Naive thymus-derived CD4-positive, alpha-beta T cell (primary cell): Measurements from ENCODE around the gene EOLA2. TPM values are rescaled to one million over a fixed set of nuclear protein-coding genes. Genes with fewer than 3 reads are reported as not detected.

ENCODE experiments used
- ATAC-seq: fragments of 150-1000 bp; cut with Tn5 transposase; 2 replicates; pipeline ENCODE4 v1.10.0; 2021; ENCODE audit warnings: mild to moderate bottlenecking, moderate library complexity
- CTCF ChIA-PET: fragments of 350-600 bp; sonication (Branson Sonifier 250); formaldehyde crosslinking; loops from one replicate; lab custom pipeline; 2021; ENCODE audit warnings: antibody characterized with exemption; lab: Charles Lee
- POLR2A ChIA-PET: fragments of 350-600 bp; sonication (Branson Sonifier 250); formaldehyde crosslinking; loops from one replicate; lab custom pipeline; 2021; ENCODE audit warnings: antibody characterized with exemption, inconsistent platforms; lab: Charles Lee
- DNase-seq, 9 donors: peaks; one replicate each; pipeline versions ENCODE4 v3.0.0 to v3.0.0-alpha.2; 2020 to 2022; ENCODE audit warnings: mixed read lengths in 1 of 9
- H3K27ac ChIP-seq: one replicate; pipeline ENCODE4 v1.7.0; 2013; ENCODE audit warnings: mild to moderate bottlenecking, low read depth, low read length, moderate library complexity
- H3K27me3 ChIP-seq, 2 donors: one replicate each; pipeline ENCODE4 v1.7.0; 2013; ENCODE audit warnings: low read length in 2 of 2, mild to moderate bottlenecking in 2 of 2, moderate library complexity in 2 of 2; ENCODE audit not compliant: control insufficient read depth in 2 of 2, insufficient read depth in 2 of 2
- H3K36me3 ChIP-seq, 3 experiments: 1 replicate in 2 of 3; 2 replicates in 1 of 3; pipeline ENCODE4 v1.7.0; 2013; ENCODE audit warnings: low read length in 3 of 3, mild to moderate bottlenecking in 3 of 3, moderate library complexity in 1 of 3; ENCODE audit not compliant: insufficient read depth in 3 of 3, control insufficient read depth in 2 of 3
- H3K4me1 ChIP-seq, 2 donors: one replicate each; pipeline ENCODE4 v1.7.0; 2013; ENCODE audit warnings: low read length in 2 of 2, mild to moderate bottlenecking in 2 of 2, moderate library complexity in 1 of 2; ENCODE audit not compliant: control insufficient read depth in 2 of 2, insufficient read depth in 2 of 2
- H3K4me3 ChIP-seq: 2 replicates; pipeline ENCODE4 v1.7.0; 2013; ENCODE audit warnings: mild to moderate bottlenecking, low read length
- H3K9me3 ChIP-seq, 3 experiments: 1 replicate in 2 of 3; 2 replicates in 1 of 3; pipeline ENCODE4 v1.7.0; 2013; ENCODE audit warnings: low read length in 3 of 3; ENCODE audit not compliant: control insufficient read depth in 2 of 3
- H3K27ac Mint-ChIP-seq, 9 donors: one replicate each; pipeline ENCODE4 v1.8.0; 2020 to 2022; ENCODE audit warnings: mixed read lengths in 9 of 9, mild to moderate bottlenecking in 8 of 9, moderate library complexity in 5 of 9, inconsistent platforms in 2 of 9
- H3K27me3 Mint-ChIP-seq, 5 donors: one replicate each; pipeline ENCODE4 v1.8.0; 2021 to 2022; ENCODE audit warnings: mixed read lengths in 5 of 5, mild to moderate bottlenecking in 1 of 5
- H3K36me3 Mint-ChIP-seq, 5 donors: one replicate each; pipeline ENCODE4 v1.8.0; 2020 to 2022; ENCODE audit warnings: mixed read lengths in 5 of 5, mild to moderate bottlenecking in 3 of 5, inconsistent platforms in 1 of 5
- H3K4me1 Mint-ChIP-seq, 7 donors: one replicate each; pipeline ENCODE4 v1.8.0; 2020 to 2022; ENCODE audit warnings: mixed read lengths in 7 of 7, mild to moderate bottlenecking in 3 of 7, inconsistent platforms in 1 of 7
- H3K4me3 Mint-ChIP-seq, 10 donors: one replicate each; pipeline ENCODE4 v1.8.0; 2020 to 2022; ENCODE audit warnings: mild to moderate bottlenecking in 10 of 10, mixed read lengths in 10 of 10, moderate library complexity in 6 of 10, inconsistent platforms in 2 of 10
- H3K9me3 Mint-ChIP-seq, 11 donors: one replicate each; pipeline ENCODE4 v1.8.0; 2020 to 2022; ENCODE audit warnings: mixed read lengths in 11 of 11, mild to moderate bottlenecking in 4 of 11, inconsistent platforms in 1 of 11, moderate library complexity in 1 of 11
- intact Hi-C, 2 donors: fragments of 100-400 bp; cut with micrococcal nuclease; formaldehyde crosslinking; loops; one replicate each; pipeline ENCODE4 v1.15.1; 2023
- polyA plus RNA-seq, 2 donors: library from polyadenylated mRNA; unstranded; fragments of 300-500 nt; fragmentation: Illumina TruSeq; gene quantifications; one replicate each; pipeline ENCODE4 v1.2.3, GENCODE V29; 2021
- total RNA-seq, 6 experiments: library from RNA in 5 of 6; stranded (reverse) in 5 of 6; gene quantifications; 1 replicate in 5 of 6; 2 replicates in 1 of 6; pipeline ENCODE4 v1.2.3 and lab custom pipeline; 2021 to 2026

Gene EOLA2
- total RNA-seq (10 to 100 TPM; 43.1 to 59.1 (median 45.4) TPM), polyA plus RNA-seq (10 to 100 TPM; 23.3 to 45.3 TPM), total RNA-seq (lab: John Stamatoyannopoulos, UW) (49.4 reads per million, percentile 71 among the genes with 10 or more reads in this experiment)

DNA sequence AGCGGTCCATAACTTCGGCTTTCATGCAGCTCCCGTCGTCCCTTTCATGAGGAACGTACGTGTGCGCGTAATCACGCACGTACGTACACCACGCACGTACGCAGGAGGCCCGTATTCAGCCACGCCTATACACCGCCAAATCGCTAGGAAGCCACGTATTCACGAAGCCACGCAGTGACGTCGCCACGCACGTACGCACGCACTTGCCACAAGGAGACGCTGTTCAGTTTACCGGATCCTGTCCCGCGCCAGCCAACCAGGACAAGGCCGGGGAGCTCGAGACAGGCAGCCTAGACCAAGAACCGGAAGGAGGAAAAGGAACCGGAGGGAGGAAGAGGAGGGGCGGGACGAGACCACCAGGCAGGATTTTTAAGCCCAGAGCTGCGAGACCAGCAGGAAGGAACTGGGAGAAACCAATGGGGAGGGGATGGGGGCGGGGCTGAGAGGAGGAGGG, at the start of gene EOLA2:
TSS of gene EOLA2 (minus strand) at position 65 of the 454 bp plus-strand sequence. CDS start 4,617 bp downstream, outside the sequence.
- Mint-ChIP-seq H3K27me3 (no peaks in the 10 kb centered on the region), H3K4me1 (peaks cover 0 to 7% (median 0%) of the 10 kb centered on the region in 7 donors), H3K4me3 (peak within 1 kb of the TSS; percentile 81 to 98 (median 92)), H3K9me3 (peaks cover 0 to 1% (median 0%) of the 10 kb centered on the region in 11 donors), H3K36me3 (peaks cover 0 to 6% (median 0%) of the 10 kb centered on the region in 5 donors), H3K27ac (peak within 1 kb of the TSS; percentile 92 to 99 (median 99))
- H3K4me3 ChIP-seq: peak within 1 kb of the TSS; percentile 57
- DNase-seq (peak; percentile 67 to 96 (median 92)), ATAC-seq (peak; percentile 67)
- no peaks in the 10 kb centered on the region for H3K9me3 ChIP-seq
- no peaks in the 10 kb centered on the region for H3K27me3 ChIP-seq
- ChIA-PET CTCF (interaction anchor here (1.2 to 2.3 kb wide), 3 partner anchors 10 to 755 kb away, joined by 3 to 15 read pairs (median 5); partner anchors contain the start of genes EOLA1 and MTMR1), POLR2A (interaction anchor here (0.7 to 3.4 kb wide), 7 partner anchors 26 to 754 kb away, joined by 3 to 35 read pairs (median 3); partner anchors contain the start of genes EOLA1, IDS and MAMLD1)
- H3K27ac ChIP-seq: peak within 1 kb of the TSS; percentile 90
- H3K4me1 ChIP-seq: peaks cover 5% of the 10 kb centered on the region in 2 donors
- intact Hi-C loops: loop anchor here in 1 of 2 donors (10.0 kb wide), 5 partner anchors 304 to 756 kb away; partner anchors contain the start of genes IDS, MAMLD1, MTM1 and MTMR1
- peaks cover 0 to 10% (median 0%) of the 10 kb centered on the region in 3 experiments for H3K36me3 ChIP-seq

DNA sequence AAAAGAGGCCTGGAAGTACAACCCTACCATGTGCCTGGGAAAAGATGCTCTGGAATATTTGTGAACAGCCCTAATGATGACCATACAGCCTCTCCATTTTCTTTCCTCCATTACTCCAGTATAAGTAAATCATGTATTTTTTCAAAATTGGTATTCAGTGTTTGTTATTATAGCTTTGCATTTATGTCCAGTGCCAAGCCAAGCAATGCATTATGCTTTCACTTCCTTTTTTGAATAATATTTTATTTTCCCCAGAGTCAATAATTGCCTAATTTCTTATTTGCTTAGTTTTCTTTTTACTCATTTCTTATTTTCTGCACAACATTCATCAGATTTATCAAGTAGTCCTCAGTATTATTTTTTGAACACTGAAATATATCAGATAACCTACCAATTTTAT, 49.3 kb upstream of the EOLA2 start:
- ATAC-seq (no peak), DNase-seq (no peak)
- no peaks in the 10 kb centered on the region for H3K9me3 ChIP-seq
- Mint-ChIP-seq H3K4me3 (no peak overlapping the region), H3K27ac (no peak overlapping the region), H3K27me3 (no peaks in the 10 kb centered on the region), H3K36me3 (peaks cover 0 to 3% (median under 1%) of the 10 kb centered on the region in 5 donors), H3K4me1 (peaks cover 0 to 3% (median 0%) of the 10 kb centered on the region in 7 donors), H3K9me3 (no peaks in the 10 kb centered on the region)
- no peak overlapping the region for H3K27ac ChIP-seq
- POLR2A ChIA-PET: interaction anchor here (0.6 kb wide), 1 partner anchor 465 kb away, joined by 3 read pairs; no protein-coding TSS in a partner anchor
- no peaks in the 10 kb centered on the region for H3K27me3 ChIP-seq
- no peak overlapping the region for H3K4me3 ChIP-seq
- CTCF ChIA-PET: no interaction called here
- intact Hi-C loops: no loop called here
- no peaks in the 10 kb centered on the region for H3K4me1 ChIP-seq
- peaks cover 0 to 2% (median 0%) of the 10 kb centered on the region in 3 experiments for H3K36me3 ChIP-seq

DNA sequence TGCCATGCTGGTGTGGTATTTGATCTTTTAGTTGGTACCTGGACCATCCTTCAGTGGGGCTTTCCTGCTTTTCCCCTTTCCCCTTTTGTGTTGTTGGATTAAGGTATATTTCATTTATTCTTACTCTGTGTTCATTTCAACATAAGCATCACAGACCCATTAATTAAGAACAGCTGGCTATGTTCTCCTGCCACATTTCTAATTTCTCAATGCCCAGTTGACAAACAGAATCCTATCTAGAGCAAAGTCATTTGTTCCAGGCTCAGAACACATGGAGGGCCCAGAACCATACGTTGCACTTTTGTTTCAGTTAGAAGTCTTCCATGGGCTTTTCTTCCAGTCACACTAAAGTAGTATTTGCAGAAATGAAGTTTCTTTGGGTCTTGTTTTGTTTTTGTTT, 46.1 kb upstream of the EOLA2 start:
- CTCF ChIA-PET: no interaction called here
- peaks cover 0 to 4% (median 0%) of the 10 kb centered on the region in 5 donors for H3K36me3 Mint-ChIP-seq

DNA sequence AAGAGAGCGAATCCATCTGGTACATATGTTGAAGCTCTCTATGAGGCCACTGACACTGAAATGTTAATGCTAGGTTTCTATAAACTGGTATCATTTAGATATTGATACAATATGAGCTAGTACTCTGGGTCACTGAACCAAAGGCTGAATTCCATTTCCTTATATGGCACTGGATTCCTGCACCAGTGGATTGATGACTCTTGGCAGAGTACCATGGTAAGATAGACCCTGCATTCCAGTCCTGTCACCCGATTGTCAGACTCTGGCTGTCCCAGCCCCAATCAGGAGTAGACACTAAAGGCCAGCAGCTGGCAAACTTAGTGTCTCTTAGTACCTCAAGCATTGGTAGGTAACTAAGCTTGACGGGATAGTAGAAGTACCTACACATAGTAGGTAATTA, 44.0 kb upstream of the EOLA2 start:
- Mint-ChIP-seq H3K4me1 (peaks cover 0 to 6% (median 0%) of the 10 kb centered on the region in 7 donors), H3K27me3 (no peaks in the 10 kb centered on the region), H3K36me3 (peaks cover 0 to 4% (median 0%) of the 10 kb centered on the region in 5 donors), H3K4me3 (no peak overlapping the region), H3K9me3 (no peaks in the 10 kb centered on the region), H3K27ac (no peak overlapping the region)
- no peaks in the 10 kb centered on the region for H3K27me3 ChIP-seq
- ChIA-PET POLR2A (no interaction called here), CTCF (no interaction called here)
- no peaks in the 10 kb centered on the region for H3K9me3 ChIP-seq
- DNase-seq (no peak), ATAC-seq (no peak)
- H3K27ac ChIP-seq: no peak overlapping the region
- H3K4me3 ChIP-seq: no peak overlapping the region
- no peaks in the 10 kb centered on the region for H3K4me1 ChIP-seq
- intact Hi-C loops: no loop called here
- H3K36me3 ChIP-seq: peaks cover 0 to 2% (median 0%) of the 10 kb centered on the region in 3 experiments

More for the DNA sequence above, 46.1 kb upstream of the EOLA2 start:
- H3K4me3 Mint-ChIP-seq: no peak overlapping the region
- POLR2A ChIA-PET: no interaction called here
- intact Hi-C loops: no loop called here
- no peak overlapping the region for H3K4me3 ChIP-seq
- ATAC-seq (no peak), DNase-seq (no peak)
- H3K27me3 Mint-ChIP-seq: no peaks in the 10 kb centered on the region
- no peaks in the 10 kb centered on the region for H3K27me3 ChIP-seq
- H3K9me3 Mint-ChIP-seq: no peaks in the 10 kb centered on the region
- H3K27ac ChIP-seq: no peak overlapping the region
- H3K36me3 ChIP-seq: peaks cover 0 to 2% (median 0%) of the 10 kb centered on the region in 3 experiments
- H3K27ac Mint-ChIP-seq: no peak overlapping the region
- no peaks in the 10 kb centered on the region for H3K4me1 ChIP-seq
- no peaks in the 10 kb centered on the region for H3K9me3 ChIP-seq
- H3K4me1 Mint-ChIP-seq: peaks cover 0 to 5% (median 0%) of the 10 kb centered on the region in 7 donors

DNA sequence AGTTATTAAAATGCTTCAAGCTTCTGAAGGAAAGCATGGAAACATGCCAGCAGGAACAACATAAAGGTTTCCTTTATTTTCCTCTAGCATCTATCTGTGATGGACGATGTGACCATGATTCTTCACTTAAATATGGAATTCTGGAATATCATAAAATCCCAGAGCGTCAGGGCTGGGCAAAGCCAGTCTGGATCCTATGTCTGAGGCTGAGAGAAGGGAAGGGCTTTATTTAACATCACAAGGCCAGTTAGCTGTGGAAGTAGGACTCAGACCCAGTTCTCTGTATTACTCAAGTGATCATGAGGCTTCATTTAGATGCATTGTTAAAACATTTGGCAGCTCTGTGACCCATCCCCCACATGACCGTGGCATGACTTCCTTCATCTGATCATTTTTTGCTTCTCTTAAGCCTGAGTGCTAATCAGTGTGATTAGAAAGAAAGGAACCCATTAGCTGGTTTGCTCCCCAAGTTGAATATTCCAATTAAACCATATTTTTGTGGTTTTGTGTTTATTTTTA, 40.9 kb upstream of the EOLA2 start:
- peaks cover 0 to 6% (median 0%) of the 10 kb centered on the region in 7 donors for H3K4me1 Mint-ChIP-seq
- peaks cover 0 to 4% (median 0%) of the 10 kb centered on the region in 5 donors for H3K36me3 Mint-ChIP-seq
- H3K4me3 ChIP-seq: no peak overlapping the region
- intact Hi-C loops: no loop called here
- no peak overlapping the region for H3K27ac Mint-ChIP-seq
- no peaks in the 10 kb centered on the region for H3K4me1 ChIP-seq
- POLR2A ChIA-PET: interaction anchor here (0.7 kb wide), 1 partner anchor 782 kb away, joined by 3 read pairs; no protein-coding TSS in a partner anchor
- DNase-seq (no peak), ATAC-seq (no peak)
- H3K9me3 Mint-ChIP-seq: no peaks in the 10 kb centered on the region
- no peak overlapping the region for H3K4me3 Mint-ChIP-seq
- H3K27me3 Mint-ChIP-seq: no peaks in the 10 kb centered on the region
- no peaks in the 10 kb centered on the region for H3K36me3 ChIP-seq
- H3K27ac ChIP-seq: no peak overlapping the region
- H3K27me3 ChIP-seq: no peaks in the 10 kb centered on the region
- CTCF ChIA-PET: no interaction called here
- H3K9me3 ChIP-seq: no peaks in the 10 kb centered on the region

DNA sequence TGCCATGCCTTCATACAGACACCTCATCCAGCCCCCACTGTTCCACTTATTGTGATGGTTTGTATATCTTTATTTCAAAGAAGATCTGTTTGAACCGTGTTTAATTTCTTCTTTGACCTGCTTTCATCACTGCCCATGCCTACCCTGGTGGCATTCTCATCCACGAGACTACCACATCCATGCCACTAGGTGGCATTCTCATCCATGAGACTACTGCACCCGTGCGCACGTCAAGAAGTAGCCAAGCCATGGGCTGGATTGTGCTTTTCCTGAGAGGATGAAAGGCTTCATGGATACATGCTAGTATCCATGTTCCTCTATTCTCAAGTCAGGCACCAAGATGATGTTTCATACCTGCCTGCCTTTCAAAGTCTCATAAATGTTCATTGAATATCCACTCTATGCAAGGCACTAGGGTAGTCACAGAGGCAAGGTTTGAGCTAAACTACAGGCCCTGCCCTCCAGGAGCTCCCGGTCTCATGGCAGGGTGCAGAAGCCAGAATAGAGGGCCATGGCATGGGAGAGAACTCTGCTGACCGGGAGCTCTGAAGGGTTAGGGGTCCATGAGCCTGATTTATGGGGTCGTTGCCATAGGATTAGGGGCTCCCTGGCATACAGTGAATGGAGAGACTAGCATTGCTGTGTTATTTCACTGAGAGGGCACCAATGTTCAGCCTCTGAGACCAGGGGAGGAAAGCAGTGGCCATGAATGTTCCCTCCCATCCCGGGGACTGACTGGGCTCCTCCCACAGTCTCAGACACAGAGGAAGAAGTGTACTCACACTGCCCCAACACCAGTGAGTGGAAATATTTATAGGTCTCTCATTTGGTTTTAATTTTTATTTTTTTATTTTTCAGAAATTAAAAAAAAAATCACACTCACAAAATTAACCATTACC, 24.8 kb upstream of the EOLA2 start:
- ChIA-PET CTCF (no interaction called here), POLR2A (no interaction called here)
- Histone ChIP-seq H3K4me1 (no peaks in the 10 kb centered on the region), H3K9me3 (no peaks in the 10 kb centered on the region), H3K27ac (no peak overlapping the region), H3K27me3 (no peaks in the 10 kb centered on the region), H3K36me3 (peaks cover 0 to 12% (median 0%) of the 10 kb centered on the region in 3 experiments), H3K4me3 (no peak overlapping the region)
- H3K4me3 Mint-ChIP-seq: no peak overlapping the region
- peaks cover 0 to 24% (median 15%) of the 10 kb centered on the region in 5 donors for H3K36me3 Mint-ChIP-seq
- no peaks in the 10 kb centered on the region for H3K27me3 Mint-ChIP-seq
- peaks cover 0 to 4% (median 0%) of the 10 kb centered on the region in 7 donors for H3K4me1 Mint-ChIP-seq
- DNase-seq: peak in 3 of 9 donors; percentile 10 to 24 (median 11)
- peak; percentile 51 for ATAC-seq
- H3K27ac Mint-ChIP-seq: no peak overlapping the region
- peaks cover 0 to 2% (median 0%) of the 10 kb centered on the region in 11 donors for H3K9me3 Mint-ChIP-seq
- intact Hi-C loops: loop anchor here (1.0 to 5.0 kb wide), 6 partner anchors 14 to 754 kb away; partner anchors contain the start of gene MAMLD1 (in 1 of the 2)
